ENCODE measurements around the gene PLOD1.

GRCh38 chr1:12014141-12014991 is 79.8 kb downstream of the PLOD1 start:
- no peak; the same call in 1 of the 2 replicates for TF ChIP-seq CTCF (conservative IDR thresholded peaks at IDR 0.05)
- no peak for TF ChIP-seq EZH2 (IDR thresholded peaks at IDR 0.05; ENCODE audit: low read depth)
